Medulla oblongata (tissue), 1 donor: Measurements from ENCODE around the gene ZNF558.
A peak's percentile ranks its signal among the peaks of the same experiment; 100 is the strongest.

Experiments
- DNase-seq: peaks from one replicate; pipeline ENCODE4 v3.0.0-alpha.2; 2015; ENCODE audit errors: extremely low spot score

ZNF558 gene

GRCh38 chr19:8832132-8833021 is at the start of gene ZNF558, which contains the start of gene MBD3L1:
Gene ZNF558, minus strand, starts transcription at chr19:8832304. Its CDS starts 9,645 bp downstream, at chr19:8822659.
Gene MBD3L1, plus strand, starts transcription at chr19:8832377. Its CDS starts 10,302 bp downstream, at chr19:8842679.
- DNase-seq: peak; percentile 98

- no peak for DNase-seq
Observed at GRCh38 chr19:8881512-8881911, 49.4 kb upstream of the ZNF558 start.

DNA sequence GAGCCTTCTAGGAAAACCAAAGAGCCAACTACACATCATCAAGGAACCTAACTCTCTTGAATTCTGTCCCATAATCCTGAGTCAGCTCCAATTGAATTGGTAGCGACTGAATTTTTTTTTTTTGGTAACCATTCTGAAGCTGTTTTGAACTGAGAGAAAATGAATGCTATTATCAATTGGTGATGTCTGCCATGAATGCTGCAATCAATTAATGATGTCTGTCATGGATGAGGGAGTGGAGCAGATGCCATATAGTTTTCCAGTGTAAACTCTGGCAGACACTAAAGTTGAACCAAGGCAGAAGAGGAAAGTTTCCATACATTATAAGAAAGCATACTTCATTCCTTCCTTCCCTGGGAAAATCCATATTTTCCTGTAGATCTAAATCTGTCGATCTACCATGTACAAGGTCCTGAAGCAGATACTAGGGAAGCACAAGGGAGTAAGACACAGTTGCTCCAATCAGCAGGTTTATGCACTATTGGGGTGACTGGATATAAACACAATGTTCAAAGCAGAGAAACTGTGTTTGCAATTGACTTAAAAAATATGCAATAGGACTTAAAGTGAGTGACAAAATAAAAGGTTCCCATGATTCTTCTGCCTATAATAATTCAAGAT is 48.9 kb upstream of the ZNF558 start:
- DNase-seq: no peak

DNA sequence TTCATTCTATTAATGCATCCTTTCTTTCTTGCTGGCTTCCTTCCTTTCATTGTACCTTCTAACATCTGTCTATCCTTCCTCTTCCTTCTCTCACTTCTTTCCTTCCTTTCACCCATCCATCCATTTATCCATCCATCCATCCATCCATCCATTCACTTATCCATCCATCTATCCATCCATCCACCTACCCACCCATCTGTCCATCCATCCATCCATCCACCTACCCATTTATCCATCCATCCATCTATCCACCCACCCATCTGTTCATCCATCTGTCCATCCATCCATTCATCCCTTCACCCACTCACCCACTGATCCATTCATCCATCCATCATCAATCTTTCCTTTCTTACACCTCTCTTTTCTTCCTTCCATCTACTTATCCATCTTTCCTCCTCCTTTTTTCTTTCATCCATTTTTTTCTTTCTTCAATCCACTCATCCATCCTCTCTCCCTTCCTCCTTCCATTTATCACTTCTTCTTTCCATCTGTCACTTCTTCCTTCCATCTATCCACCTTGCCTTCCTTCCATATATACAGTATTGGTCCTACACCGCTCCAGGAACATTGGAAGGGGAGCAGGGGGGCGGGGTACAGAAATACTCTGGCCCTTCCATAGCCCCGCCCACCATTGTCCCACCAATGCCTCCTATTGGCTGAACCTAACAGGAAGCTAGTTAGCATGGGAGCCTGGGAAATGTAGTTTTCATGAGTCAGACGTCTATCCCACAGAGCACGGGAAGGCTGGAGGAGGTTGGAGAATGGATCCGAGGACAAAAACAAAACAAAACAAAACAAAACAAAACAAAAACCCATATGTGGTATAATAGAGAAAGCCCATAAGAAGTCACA is 46.0 kb upstream of the ZNF558 start:
- DNase-seq: no peak

DNA sequence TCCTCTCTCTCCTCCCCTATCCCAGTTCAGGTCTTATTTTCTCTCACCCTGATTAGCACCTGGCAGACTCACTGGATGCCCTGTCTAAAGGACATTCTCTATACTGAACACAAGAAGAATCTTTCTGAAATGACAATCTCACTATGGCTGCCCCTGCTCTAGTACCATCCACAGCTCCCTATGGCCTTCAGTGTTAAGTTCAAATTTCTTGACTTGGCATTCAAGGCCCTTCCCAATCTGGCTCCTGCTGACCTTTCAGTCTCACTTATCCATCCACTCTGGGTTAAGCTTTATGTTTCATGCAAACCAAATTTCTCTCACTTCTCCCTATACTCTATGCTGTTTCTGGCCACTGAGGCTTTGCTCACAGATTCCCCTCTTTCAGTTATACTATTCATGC is 34.2 kb upstream of the ZNF558 start:
- no peak for DNase-seq

DNA sequence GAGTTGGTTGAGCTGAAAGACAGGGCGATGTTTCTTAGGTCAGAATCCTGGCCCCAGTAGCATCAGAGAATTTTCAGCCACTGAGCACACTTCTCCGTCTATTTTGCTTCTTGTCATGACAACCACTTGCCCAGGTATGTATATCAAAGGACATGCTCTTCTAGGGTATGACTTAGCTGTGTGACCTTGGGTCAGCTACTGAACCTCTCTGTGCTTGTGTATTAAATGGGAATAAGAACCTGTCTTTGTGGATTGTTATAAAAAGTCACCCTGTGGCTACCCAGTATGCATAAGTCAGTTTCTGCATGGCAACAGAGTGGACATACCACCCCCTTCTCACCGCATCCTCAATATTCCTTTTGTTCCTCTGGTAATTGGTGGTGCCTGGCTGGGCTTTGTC is 26.2 kb upstream of the ZNF558 start:
- no peak for DNase-seq

DNA sequence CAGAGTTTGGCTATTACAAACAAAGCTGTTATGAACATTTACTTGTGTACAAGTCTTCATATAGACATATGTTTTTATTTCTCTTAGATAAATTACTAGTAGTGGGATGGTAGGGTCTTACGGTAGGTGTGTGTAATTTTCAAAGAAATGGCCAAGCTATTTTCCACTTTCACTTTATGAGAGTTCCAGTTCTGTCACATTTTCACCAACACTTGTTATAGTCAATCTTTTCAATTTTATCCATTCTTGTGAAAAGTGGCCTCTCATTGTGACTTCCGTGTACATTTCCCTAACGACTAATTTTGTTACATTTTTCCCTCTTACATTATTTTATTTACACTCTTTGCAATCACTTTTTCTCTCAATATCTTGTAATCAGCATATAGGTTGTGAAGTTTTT is 18.4 kb upstream of the ZNF558 start:
- no peak for DNase-seq

- no peak for DNase-seq
Observed at GRCh38 chr19:8849232-8849631, 17.1 kb upstream of the ZNF558 start.

DNA sequence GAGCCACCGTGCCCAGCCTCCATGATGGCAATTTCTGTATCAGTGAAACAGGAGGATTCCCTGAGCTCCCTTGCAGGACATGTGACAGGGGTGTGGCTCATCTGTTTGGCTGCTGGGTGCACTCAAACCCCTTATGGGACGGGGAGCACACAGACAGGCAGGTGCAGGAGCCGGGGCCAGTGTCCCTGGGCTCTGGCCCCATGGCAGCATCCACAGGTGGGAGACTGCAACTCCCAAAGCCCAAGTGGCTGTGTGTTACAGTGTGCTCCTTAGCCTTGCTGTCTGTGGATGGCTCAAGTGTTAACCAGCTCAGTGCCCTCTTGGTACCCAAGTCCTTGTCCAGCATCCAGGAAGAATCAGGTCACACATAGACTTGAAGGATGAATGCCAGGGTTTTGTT is 14.7 kb upstream of the ZNF558 start:
- DNase-seq: no peak

GRCh38 chr19:8840708-8841107 is 8.6 kb upstream of the ZNF558 start:
- no peak for DNase-seq

- DNase-seq: no peak
Observed at GRCh38 chr19:8835877-8836276, 3.8 kb upstream of the ZNF558 start.

GRCh38 chr19:8835446-8835845 is 3.3 kb upstream of the ZNF558 start:
- DNase-seq: no peak

GRCh38 chr19:8831832-8832131 is 322 bp downstream of the ZNF558 start:
- no peak for DNase-seq

DNA sequence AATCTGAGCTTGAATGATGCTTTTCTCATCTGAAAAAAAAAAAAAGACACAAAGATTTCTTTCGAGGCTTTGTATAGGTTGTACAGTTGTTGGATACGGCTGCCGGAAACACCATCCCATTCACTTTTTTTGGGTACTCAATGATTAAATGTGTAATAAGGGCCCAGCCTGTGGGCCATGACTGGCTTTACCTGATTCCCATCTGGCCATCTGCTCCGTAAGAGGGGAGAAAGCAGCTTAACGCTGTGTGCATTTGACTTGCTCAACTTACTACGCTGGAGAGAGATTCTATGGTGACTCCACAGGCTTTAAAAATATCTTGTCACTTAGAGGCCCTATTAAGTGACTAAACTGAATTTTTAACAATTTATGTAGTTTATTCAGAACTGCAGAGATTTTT is 731 bp downstream of the ZNF558 start:
- no peak for DNase-seq

- no peak for DNase-seq
Observed at GRCh38 chr19:8827277-8827676, 4.8 kb downstream of the ZNF558 start.

- no peak for DNase-seq
Observed at GRCh38 chr19:8826371-8826770, 5.7 kb downstream of the ZNF558 start.

DNA sequence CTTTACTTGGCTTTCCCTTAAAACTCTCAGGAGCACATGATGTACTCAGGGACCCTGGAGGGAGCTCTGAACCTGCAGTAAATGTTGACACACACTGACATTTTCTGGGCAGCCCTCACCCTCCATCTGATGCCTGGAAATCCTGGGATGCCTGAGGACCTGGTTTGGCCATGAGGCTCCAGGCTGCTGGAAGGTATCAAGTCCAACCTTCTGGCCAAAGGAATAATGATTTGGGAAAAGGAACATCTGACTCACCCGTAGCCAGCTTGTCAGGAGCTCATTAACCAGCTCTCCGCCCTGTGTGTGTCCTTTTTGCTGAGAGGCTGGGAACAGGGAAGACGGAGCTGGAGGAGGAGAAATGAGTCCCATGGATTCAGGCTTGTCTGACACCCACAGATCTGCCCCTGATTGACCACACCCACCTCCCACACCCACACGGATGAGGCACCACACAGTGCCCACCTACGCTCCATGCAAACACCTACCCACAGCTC is 10.3 kb downstream of the ZNF558 start:
- DNase-seq: no peak

DNA sequence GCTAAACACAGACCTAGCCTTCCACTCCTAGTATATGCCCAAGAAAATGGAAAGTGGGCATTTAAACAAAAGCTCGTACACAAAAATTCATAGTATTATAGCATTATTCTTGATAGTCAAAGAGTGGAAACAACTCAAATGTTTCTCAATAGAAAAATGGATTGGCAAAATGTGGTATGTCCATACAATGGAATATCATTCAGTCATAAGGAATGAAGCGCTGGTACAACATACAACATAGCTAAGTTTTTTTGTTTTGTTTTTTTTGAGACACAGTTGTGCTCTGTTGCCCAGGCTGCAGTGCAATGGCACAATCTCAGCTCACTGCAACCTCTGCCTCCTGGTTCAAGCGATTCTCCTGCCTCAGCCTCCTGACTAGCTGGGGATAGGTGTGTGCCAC is 11.9 kb downstream of the ZNF558 start:
- DNase-seq: no peak

GRCh38 chr19:8815780-8816179 is 16.3 kb downstream of the ZNF558 start:
- DNase-seq: no peak

DNA sequence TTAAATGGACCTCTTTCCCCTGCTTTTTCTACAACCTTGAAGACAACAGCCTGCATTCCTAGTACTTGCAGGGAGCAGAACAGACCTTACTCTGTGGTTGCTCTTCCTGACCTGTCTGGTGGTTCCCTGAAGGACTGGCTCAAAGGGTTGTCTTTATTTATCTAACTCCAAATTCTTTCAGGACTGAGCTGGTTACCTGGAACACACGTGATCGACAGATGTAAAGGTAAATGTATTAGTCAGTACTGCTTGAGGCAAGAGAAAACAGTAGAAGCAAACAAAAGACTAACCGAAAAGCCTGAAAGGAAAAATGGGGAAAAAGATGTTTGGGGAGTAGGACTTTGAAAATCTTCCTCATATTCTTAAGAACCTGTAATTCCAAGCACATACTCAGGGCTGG is 17.9 kb downstream of the ZNF558 start:
- no peak for DNase-seq

DNA sequence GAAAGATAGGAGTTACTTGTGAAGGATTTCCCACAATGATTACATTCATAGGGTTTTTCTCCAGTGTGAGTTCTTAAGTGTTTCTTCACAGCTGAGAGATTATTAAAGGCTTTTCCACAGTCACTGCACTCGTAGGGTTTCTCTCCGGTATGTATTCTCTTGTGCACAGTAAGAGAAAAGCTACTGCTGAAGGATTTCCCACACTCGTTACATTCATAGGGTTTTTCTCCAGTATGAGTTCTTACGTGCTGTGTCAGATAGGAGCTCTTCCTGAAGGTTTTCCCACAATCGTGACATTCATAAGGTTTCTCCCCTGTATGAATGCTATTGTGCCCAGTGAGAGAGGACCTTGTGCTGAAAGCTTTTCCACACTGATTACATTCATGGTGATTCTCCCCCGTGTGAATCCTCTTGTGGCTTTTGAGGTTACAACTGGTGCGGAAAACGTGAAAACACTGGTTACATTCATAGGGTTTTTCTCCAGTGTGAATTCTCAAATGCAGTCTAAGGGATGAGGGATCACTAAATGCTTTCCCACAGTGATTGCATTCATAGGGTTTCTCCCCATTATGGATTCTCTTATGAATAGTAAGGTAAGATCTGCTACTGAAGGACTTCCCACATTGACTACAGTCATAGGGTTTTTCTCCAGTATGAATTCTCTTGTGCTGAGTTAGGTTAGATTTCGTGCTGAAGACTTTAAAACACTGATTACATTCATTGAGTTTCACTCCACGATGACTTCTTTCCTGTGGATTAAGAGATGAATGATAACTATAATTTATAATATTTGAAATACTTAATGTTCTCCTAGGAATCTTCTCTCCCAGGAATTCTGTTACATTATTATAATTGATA is 20.6 kb downstream of the ZNF558 start:
- no peak for DNase-seq
